Transverse colon (tissue), 4 donors: ENCODE results near the gene PCNP. TPM values are rescaled to one million over a fixed set of nuclear protein-coding genes. Genes with fewer than 3 reads are reported as not detected.
A peak's percentile ranks its signal among the peaks of the same experiment; 100 is the strongest.

Experiments used
- DNase-seq: peaks from one replicate; pipeline ENCODE4 v3.0.0-alpha.2; 2019
- H3K27ac ChIP-seq, 4 donors: fragments of 200-600 bp; sonication (generic); 2 replicates each; pipeline ENCODE4 v1.5.1; 2016 to 2018; ENCODE audit warnings: inconsistent platforms in 4 of 4
- H3K27me3 ChIP-seq: fragments of 200-600 bp; sonication (generic); 2 replicates; pipeline ENCODE4 v1.5.1; 2017; ENCODE audit warnings: inconsistent platforms
- H3K36me3 ChIP-seq, 4 donors: fragments of 200-600 bp; sonication (generic); 2 replicates each; pipeline ENCODE4 v1.5.1; 2017 to 2019; ENCODE audit warnings: inconsistent platforms in 4 of 4
- H3K4me1 ChIP-seq, 4 donors: fragments of 200-600 bp; sonication (generic); 2 replicates each; pipeline ENCODE4 v1.5.1; 2017 to 2020; ENCODE audit warnings: inconsistent platforms in 4 of 4
- H3K4me3 ChIP-seq, 4 donors: fragments of 200-600 bp; sonication (generic); 1 replicate in 1 of 4; 2 replicates in 3 of 4; pipeline versions ENCODE4 v1.5.1 to v1.6.1; 2017 to 2019; ENCODE audit warnings: inconsistent platforms in 4 of 4
- H3K9me3 ChIP-seq, 2 donors: fragments of 200-600 bp; sonication (generic); 2 replicates each; pipeline ENCODE4 v1.5.1; 2017 to 2019; ENCODE audit warnings: inconsistent platforms in 2 of 2
- EP300 ChIP-seq: sonication (generic); formaldehyde crosslinking; IDR thresholded peaks from one replicate; pipeline ENCODE4 v1.6.1; 2017; ENCODE audit warnings: antibody characterized with exemption, low read depth
- POLR2A ChIP-seq: fragments of 450-650 bp; IDR thresholded peaks from one replicate; pipeline ENCODE4 v1.6.1; 2016; ENCODE audit warnings: antibody characterized with exemption, mild to moderate bottlenecking, moderate library complexity
- POLR2AphosphoS5 ChIP-seq, 3 donors: sonication (generic); formaldehyde crosslinking; IDR thresholded peaks; one replicate each; pipeline ENCODE4 v1.6.1; 2016; ENCODE audit warnings: antibody characterized with exemption in 3 of 3
- WGBS, 2 donors: methylation state at CpG; one replicate each; pipeline ENCODE4 v1.1.5; 2018; ENCODE audit warnings: low coverage in 1 of 2; 5-methylcytosine and 5-hydroxymethylcytosine counted together
- in situ Hi-C, 4 donors: fragments of 200-750 bp; cut with MboI; loops; one replicate each; pipeline versions ENCODE4 v1.15.0 to v1.15.1; 2017; ENCODE audit warnings: low sequenced_read_pairs in 3 of 4, low pct_ligation_motif_present in 1 of 4, low pct_unique_long_range_greater_than_20kb in 1 of 4
- intact Hi-C: fragments of 100-400 bp; cut with DNase I; formaldehyde crosslinking; loops from one replicate; pipeline ENCODE4 v1.15.1; 2023; ENCODE audit warnings: low total_unique reads
- total RNA-seq, 4 donors: library from RNA; depleted of rRNA; stranded (reverse); fragments of >200 nt; gene quantifications; one replicate each; pipeline ENCODE4 v1.1.0, GENCODE V29; 2016
- TF ChIP-seq, protein P1 (sequence below), 5 experiments: fragments of 200-600 bp in 3 of 5; fragments of 450-650 bp in 2 of 5; sonication (generic) in 3 of 5; IDR thresholded peaks; 1 replicate in 2 of 5; 2 replicates in 3 of 5; pipeline ENCODE4 v1.5.1; 2016 to 2017; ENCODE audit warnings: antibody characterized with exemption in 5 of 5, inconsistent platforms in 3 of 5, mild to moderate bottlenecking in 2 of 5, moderate library complexity in 1 of 5

PCNP gene
- total RNA-seq, 4 donors from 2014 or later, result 55.7 to 95.7 (median 71.9) TPM

DNA sequence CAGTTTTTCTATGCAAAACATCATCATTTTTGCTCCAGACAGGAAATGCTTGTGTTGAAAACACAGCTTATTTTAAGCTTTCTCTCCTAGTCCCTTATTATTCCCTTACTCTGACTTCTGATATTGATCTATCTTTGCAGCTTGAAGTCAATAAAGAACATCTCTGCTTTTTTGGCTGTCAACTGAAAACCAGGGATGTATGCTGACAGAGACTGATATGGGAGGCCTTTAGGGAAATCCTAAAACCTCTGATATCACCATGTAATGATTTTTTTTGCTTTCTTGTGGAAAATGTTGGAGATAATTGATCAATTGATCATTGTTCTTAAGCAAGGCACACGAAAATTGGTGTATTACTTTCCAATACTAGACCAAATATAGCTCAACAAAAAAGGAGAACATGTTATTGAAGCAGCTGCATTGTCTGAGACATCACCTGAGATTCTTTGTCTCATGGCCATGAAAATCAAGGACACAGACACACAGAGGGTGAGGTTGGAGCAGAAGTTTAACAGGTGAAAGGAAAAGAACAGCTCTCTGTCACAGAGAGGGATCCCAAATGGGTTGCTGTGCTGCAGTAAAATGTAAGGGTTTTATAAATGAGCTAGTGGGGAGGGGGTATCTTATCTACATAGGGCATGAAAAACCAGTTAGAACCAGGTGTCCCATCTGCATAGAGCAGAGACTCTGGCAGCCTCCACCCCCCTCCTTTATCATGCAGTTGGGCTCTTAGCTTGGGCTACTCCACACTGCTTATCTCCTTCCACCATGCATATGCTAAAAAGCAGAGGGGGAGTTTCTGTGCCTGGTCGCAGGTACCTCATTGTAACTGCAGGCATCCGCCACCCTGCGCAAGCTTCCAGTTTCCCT is 43.9 kb upstream of the PCNP start:
- intact Hi-C loops, result no loop called here
- no peak overlapping the region for H3K27ac ChIP-seq
- no peak for DNase-seq
- 88% methylated on average over 4 of the region's 4 CpGs; no CpG with 5 or more reads in 1 of the 2 donors for WGBS, 2 donors
- no peaks in the 10 kb centered on the region for H3K9me3 ChIP-seq
- no peak overlapping the region for H3K4me3 ChIP-seq
- H3K4me1 ChIP-seq, result no peaks in the 10 kb centered on the region
- in situ Hi-C loops, result no loop called here
- H3K36me3 ChIP-seq, result no peaks in the 10 kb centered on the region
- TF ChIP-seq POLR2A, result no peak
- no peaks in the 10 kb centered on the region for H3K27me3 ChIP-seq

DNA sequence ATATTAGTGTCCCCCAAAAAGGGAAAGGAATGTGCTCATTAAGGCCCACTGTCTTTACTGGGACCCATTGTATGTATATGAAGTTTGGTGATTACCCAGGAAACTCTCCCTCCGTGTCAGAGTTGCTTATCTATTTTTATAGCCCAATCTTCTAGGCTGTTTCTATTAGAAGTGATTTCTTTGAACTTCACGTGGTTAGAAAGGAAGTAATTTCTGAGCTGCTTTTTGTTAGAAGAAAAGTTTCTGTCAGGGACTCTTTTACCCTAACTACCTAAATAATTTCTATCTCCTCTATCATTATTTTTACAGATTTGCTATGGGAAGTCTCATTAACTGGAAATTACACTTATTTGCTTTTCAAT is 43.3 kb upstream of the PCNP start:
- Histone ChIP-seq H3K27me3 (no peaks in the 10 kb centered on the region), H3K27ac (no peak overlapping the region), H3K4me3 (no peak overlapping the region), H3K36me3 (no peaks in the 10 kb centered on the region), H3K9me3 (no peaks in the 10 kb centered on the region), H3K4me1 (no peaks in the 10 kb centered on the region)
- in situ Hi-C loops, result no loop called here
- WGBS, 2 donors, result 44 to 49% methylated on average over 2 of the region's 2 CpGs
- TF ChIP-seq, protein P1, sequence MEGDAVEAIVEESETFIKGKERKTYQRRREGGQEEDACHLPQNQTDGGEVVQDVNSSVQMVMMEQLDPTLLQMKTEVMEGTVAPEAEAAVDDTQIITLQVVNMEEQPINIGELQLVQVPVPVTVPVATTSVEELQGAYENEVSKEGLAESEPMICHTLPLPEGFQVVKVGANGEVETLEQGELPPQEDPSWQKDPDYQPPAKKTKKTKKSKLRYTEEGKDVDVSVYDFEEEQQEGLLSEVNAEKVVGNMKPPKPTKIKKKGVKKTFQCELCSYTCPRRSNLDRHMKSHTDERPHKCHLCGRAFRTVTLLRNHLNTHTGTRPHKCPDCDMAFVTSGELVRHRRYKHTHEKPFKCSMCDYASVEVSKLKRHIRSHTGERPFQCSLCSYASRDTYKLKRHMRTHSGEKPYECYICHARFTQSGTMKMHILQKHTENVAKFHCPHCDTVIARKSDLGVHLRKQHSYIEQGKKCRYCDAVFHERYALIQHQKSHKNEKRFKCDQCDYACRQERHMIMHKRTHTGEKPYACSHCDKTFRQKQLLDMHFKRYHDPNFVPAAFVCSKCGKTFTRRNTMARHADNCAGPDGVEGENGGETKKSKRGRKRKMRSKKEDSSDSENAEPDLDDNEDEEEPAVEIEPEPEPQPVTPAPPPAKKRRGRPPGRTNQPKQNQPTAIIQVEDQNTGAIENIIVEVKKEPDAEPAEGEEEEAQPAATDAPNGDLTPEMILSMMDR (IDR thresholded peaks at IDR 0.05), result no peak
- TF ChIP-seq POLR2AphosphoS5 (IDR thresholded peaks at IDR 0.05) (no peak), POLR2A (no peak), EP300 (no peak)
- intact Hi-C loops, result no loop called here
- DNase-seq, result no peak

DNA sequence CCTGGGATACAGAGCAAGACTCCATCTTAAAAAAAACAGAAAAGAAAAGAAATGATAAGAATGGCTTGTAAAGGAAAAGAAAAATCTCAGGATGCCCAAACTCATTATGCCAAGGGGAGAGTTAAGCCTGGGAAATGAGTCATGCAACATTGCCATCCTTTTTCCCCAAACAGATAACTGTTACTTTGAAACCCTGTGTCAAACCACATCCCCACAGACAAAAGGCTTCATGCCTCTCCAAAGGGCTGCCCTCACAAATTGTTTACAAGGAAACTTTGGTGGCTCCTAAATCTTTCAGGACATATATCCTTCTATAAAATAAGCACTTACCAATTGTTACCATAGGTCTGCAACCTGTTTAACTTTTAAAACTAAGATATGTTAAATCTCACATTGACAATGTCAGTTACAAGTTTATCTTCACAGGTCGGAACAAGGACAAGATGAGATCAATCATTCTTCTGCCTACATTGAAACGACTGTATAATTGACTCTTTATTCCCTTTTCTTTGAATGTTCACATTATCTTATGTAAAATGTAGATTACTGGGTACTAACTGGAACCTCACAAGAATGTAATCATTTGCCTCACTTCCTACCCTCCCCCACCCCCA is 42.4 kb upstream of the PCNP start:
- H3K27ac ChIP-seq, result no peak overlapping the region
- H3K27me3 ChIP-seq, result no peaks in the 10 kb centered on the region
- H3K36me3 ChIP-seq, result no peaks in the 10 kb centered on the region
- H3K4me3 ChIP-seq, result no peak overlapping the region
- H3K9me3 ChIP-seq, result no peaks in the 10 kb centered on the region
- WGBS, 2 donors, result 40 to 45% methylated on average over 2 of the region's 2 CpGs
- in situ Hi-C loops (no loop called here), intact Hi-C loops (no loop called here)
- TF ChIP-seq, protein P1 (IDR thresholded peaks at IDR 0.05), result no peak
- no peak for TF ChIP-seq EP300
- no peaks in the 10 kb centered on the region for H3K4me1 ChIP-seq
- DNase-seq, result no peak

DNA sequence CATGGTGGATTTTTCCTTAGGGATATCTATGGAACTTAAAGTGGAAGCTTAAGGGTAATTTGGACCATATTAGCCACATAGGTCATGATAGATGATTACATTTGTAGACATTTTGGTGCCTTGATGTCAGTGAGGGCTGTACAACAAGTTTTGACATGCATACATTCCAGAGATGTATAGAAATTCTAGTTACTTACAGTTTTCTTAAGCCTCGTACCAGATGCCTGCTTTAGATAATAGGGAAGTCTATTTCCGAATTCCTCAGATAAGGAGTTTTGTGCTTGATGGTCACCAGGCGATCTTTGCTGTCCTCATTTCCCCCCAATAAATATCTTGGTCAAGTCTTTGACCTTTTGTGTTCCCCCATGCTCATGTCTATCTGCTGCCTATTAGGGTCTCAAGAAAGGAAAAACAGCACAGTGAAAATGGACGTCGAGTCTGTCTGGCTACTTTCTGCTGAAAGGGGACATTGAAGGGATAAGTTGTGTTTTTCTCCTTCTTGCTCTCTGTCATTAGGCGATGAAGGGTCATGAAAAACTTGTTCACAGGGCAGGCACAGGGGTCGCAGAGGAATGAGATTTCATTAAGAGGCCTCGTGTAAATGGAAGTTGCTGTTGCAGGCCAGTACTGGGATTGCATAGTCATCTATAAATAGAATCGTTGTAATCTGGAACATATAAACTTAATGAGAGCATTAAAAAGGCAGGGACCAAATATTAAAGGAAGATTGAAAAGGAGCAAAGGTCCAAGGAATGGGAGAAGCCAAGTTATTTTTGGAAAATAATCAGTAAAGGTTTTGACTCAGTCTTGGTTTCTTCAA is 41.0 kb upstream of the PCNP start:
- 65 to 71% methylated on average over 6 to 9 of the region's 9 CpGs for WGBS, 2 donors
- no peaks in the 10 kb centered on the region for H3K36me3 ChIP-seq
- TF ChIP-seq POLR2AphosphoS5 (IDR thresholded peaks at IDR 0.05) (no peak), POLR2A (no peak), EP300 (no peak)
- TF ChIP-seq, protein P1 (IDR thresholded peaks at IDR 0.05), result no peak
- peak overlapping the region in 1 of 4 donors; percentile 37 for H3K27ac ChIP-seq
- no peaks in the 10 kb centered on the region for H3K4me1 ChIP-seq
- no peak for DNase-seq
- no peaks in the 10 kb centered on the region for H3K27me3 ChIP-seq
- no peaks in the 10 kb centered on the region for H3K9me3 ChIP-seq
- in situ Hi-C loops (no loop called here), intact Hi-C loops (no loop called here)
- H3K4me3 ChIP-seq, result no peak overlapping the region
